H9 (cell line): Measurements from ENCODE around the gene TMEM252. TPM values are rescaled to one million over a fixed set of nuclear protein-coding genes. Genes with fewer than 3 reads are reported as not detected.

ENCODE experiments used
- DNase-seq: peaks from one replicate; pipeline ENCODE4 v3.0.0-alpha.2; 2017
- H2AFZ ChIP-seq: one replicate; pipeline ENCODE4 v1.6.1; 2013; ENCODE audit warnings: mild to moderate bottlenecking, low read length, control low read depth, moderate library complexity
- H2AK5ac ChIP-seq: 2 replicates; pipeline ENCODE4 v1.6.1; 2013; ENCODE audit warnings: low read length, control low read depth, mixed read lengths; ENCODE audit not compliant: insufficient read length
- H2BK120ac ChIP-seq: one replicate; pipeline ENCODE4 v1.6.1; 2013; ENCODE audit warnings: low read depth, mild to moderate bottlenecking, low read length, control low read depth, inconsistent platforms; ENCODE audit not compliant: poor library complexity, severe bottlenecking
- H2BK12ac ChIP-seq: 2 replicates; pipeline ENCODE4 v1.6.1; 2013; ENCODE audit warnings: low read length, control low read depth, mixed read lengths, low read depth; ENCODE audit not compliant: insufficient read length
- H2BK15ac ChIP-seq: 2 replicates; pipeline ENCODE4 v1.6.1; 2013; ENCODE audit warnings: low read depth, low read length, control low read depth
- H2BK20ac ChIP-seq: one replicate; pipeline ENCODE4 v1.6.1; 2013; ENCODE audit warnings: low read depth, mild to moderate bottlenecking, low read length, control low read depth, inconsistent platforms; ENCODE audit not compliant: poor library complexity, severe bottlenecking
- H2BK5ac ChIP-seq: 2 replicates; pipeline ENCODE4 v1.6.1; 2013; ENCODE audit warnings: low read length, control low read depth, mixed read lengths; ENCODE audit not compliant: insufficient read length
- H3K14ac ChIP-seq: 2 replicates; pipeline ENCODE4 v1.6.1; 2013; ENCODE audit warnings: low read length, control low read depth; ENCODE audit not compliant: insufficient read depth
- H3K18ac ChIP-seq: 2 replicates; pipeline ENCODE4 v1.6.1; 2013; ENCODE audit warnings: low read depth, mild to moderate bottlenecking, mixed read lengths, low read length, control low read depth; ENCODE audit not compliant: insufficient read length
- H3K23ac ChIP-seq: 2 replicates; pipeline ENCODE4 v1.6.1; 2013; ENCODE audit warnings: low read length, control low read depth, mixed read lengths, low read depth; ENCODE audit not compliant: insufficient read length
- H3K23me2 ChIP-seq: 2 replicates; pipeline ENCODE4 v1.6.1; 2013; ENCODE audit warnings: low read depth, mild to moderate bottlenecking, mixed read lengths, low read length, control low read depth; ENCODE audit not compliant: insufficient read length, poor library complexity, severe bottlenecking
- H3K27ac ChIP-seq: 2 replicates; pipeline ENCODE4 v1.5.1; 2013; ENCODE audit warnings: low read length, control low read depth, mixed read lengths, low read depth; ENCODE audit not compliant: insufficient read length
- H3K27me3 ChIP-seq: 2 replicates; pipeline ENCODE4 v1.6.1; 2013; ENCODE audit warnings: low read length, control low read depth, inconsistent platforms; ENCODE audit not compliant: insufficient read depth
- H3K4ac ChIP-seq: 2 replicates; pipeline ENCODE4 v1.6.1; 2013; ENCODE audit warnings: low read depth, mild to moderate bottlenecking, control low read depth, inconsistent platforms, low read length, moderate library complexity
- H3K4me1 ChIP-seq: 2 replicates; pipeline ENCODE4 v1.6.1; 2013; ENCODE audit warnings: low read length, control low read depth, inconsistent platforms; ENCODE audit not compliant: insufficient read depth
- H3K4me2 ChIP-seq: 2 replicates; pipeline ENCODE4 v1.6.1; 2013; ENCODE audit warnings: low read length, control low read depth, mixed read lengths; ENCODE audit not compliant: insufficient read length, insufficient read depth
- H3K56ac ChIP-seq: 2 replicates; pipeline ENCODE4 v1.6.1; 2013; ENCODE audit warnings: low read depth, mild to moderate bottlenecking, mixed read lengths, low read length, control low read depth; ENCODE audit not compliant: insufficient read length
- H3K79me1 ChIP-seq: 2 replicates; pipeline ENCODE4 v1.6.1; 2013; ENCODE audit warnings: low read depth, mild to moderate bottlenecking, moderate library complexity, low read length, control low read depth, inconsistent platforms; ENCODE audit not compliant: insufficient read depth, poor library complexity, severe bottlenecking
- H3K79me2 ChIP-seq: 2 replicates; pipeline ENCODE4 v1.6.1; 2013; ENCODE audit warnings: low read length, control low read depth, inconsistent platforms; ENCODE audit not compliant: insufficient read depth
- H3K9ac ChIP-seq: 2 replicates; pipeline ENCODE4 v1.6.1; 2013; ENCODE audit warnings: low read length, control low read depth, mixed read lengths; ENCODE audit not compliant: insufficient read length; ENCODE audit errors: extremely low read depth
- H3K9me3 ChIP-seq: one replicate; pipeline ENCODE4 v1.6.1; 2013; ENCODE audit warnings: low read depth, low read length, inconsistent platforms; ENCODE audit not compliant: control insufficient read depth
- H3T11ph ChIP-seq: one replicate; pipeline ENCODE4 v1.6.1; 2013; ENCODE audit warnings: mild to moderate bottlenecking, low read length, control low read depth, inconsistent platforms
- H4K20me1 ChIP-seq: one replicate; pipeline ENCODE4 v1.6.1; 2013; ENCODE audit not compliant: control insufficient read depth, insufficient read length, insufficient read depth
- H4K5ac ChIP-seq: 2 replicates; pipeline ENCODE4 v1.6.1; 2013; ENCODE audit warnings: low read depth, mild to moderate bottlenecking, mixed read lengths, low read length, control low read depth; ENCODE audit not compliant: insufficient read length
- H4K8ac ChIP-seq: replicated peaks from 2 replicates; pipeline ENCODE4 v1.6.1; 2013; ENCODE audit warnings: low read length, control low read depth, mixed read lengths, low read depth; ENCODE audit not compliant: insufficient read length
- H4K91ac ChIP-seq: 2 replicates; pipeline ENCODE4 v1.6.1; 2013; ENCODE audit warnings: low read depth, mild to moderate bottlenecking, moderate library complexity, mixed read lengths, low read length, control low read depth; ENCODE audit not compliant: insufficient read length
- H3K27ac Mint-ChIP-seq, 3 experiments: 2 replicates in 2 of 3; 3 replicates in 1 of 3; pipeline ENCODE4 v1.8.0; 2020 to 2021; ENCODE audit warnings: mixed read lengths in 3 of 3, mild to moderate bottlenecking in 1 of 3, moderate library complexity in 1 of 3
- H3K27me3 Mint-ChIP-seq: 2 replicates; pipeline ENCODE4 v1.8.0; 2021; ENCODE audit warnings: low read depth, mild to moderate bottlenecking, moderate library complexity, mixed read lengths
- H3K36me3 Mint-ChIP-seq, 3 experiments: 2 replicates in 2 of 3; 3 replicates in 1 of 3; pipeline ENCODE4 v1.8.0; 2020 to 2021; ENCODE audit warnings: low read depth in 3 of 3, mixed read lengths in 3 of 3; ENCODE audit not compliant: insufficient read depth in 1 of 3
- H3K4me1 Mint-ChIP-seq, 2 experiments: 2 replicates each; pipeline ENCODE4 v1.8.0; 2020; ENCODE audit warnings: mixed read lengths in 2 of 2
- H3K4me3 Mint-ChIP-seq, 2 experiments: 2 replicates in 1 of 2; 3 replicates in 1 of 2; pipeline ENCODE4 v1.8.0; 2020 to 2021; ENCODE audit warnings: mild to moderate bottlenecking in 2 of 2, mixed read lengths in 2 of 2, moderate library complexity in 1 of 2
- H3K9me3 Mint-ChIP-seq, 2 experiments: 2 replicates in 1 of 2; 3 replicates in 1 of 2; pipeline ENCODE4 v1.8.0; 2020; ENCODE audit warnings: mild to moderate bottlenecking in 2 of 2, mixed read lengths in 2 of 2, moderate library complexity in 1 of 2
- CTCF ChIP-seq: fragments of 200-600 bp; sonication (generic); conservative IDR thresholded peaks from 3 replicates; pipeline ENCODE4 v1.8.0; 2021; ENCODE audit warnings: antibody characterized with exemption, mild to moderate bottlenecking
- WGBS: extraction: QIAGEN DNeasy Blood & Tissue Kit; methylation state at CpG from one replicate; pipeline ENCODE4 v1.1.7; 2013; ENCODE audit warnings: missing lambda C conversion rate, low lambda C conversion rate, mixed read lengths; ENCODE audit not compliant: insufficient read length; ENCODE audit errors: extremely low coverage; 5-methylcytosine and 5-hydroxymethylcytosine counted together
- total RNA-seq: library from RNA; stranded (reverse); gene quantifications from 2 replicates; pipeline ENCODE4 v1.2.1, GENCODE V29; 2021

Gene TMEM252
- total RNA-seq, 1 experiment from 2014 or later: not detected

GRCh38 chr9:68537616-68537880, 3.1 kb downstream of the TMEM252 start:
- Histone ChIP-seq H3K56ac (no peak overlapping the region), H2BK15ac (no peak overlapping the region), H3K23ac (no peak overlapping the region), H3K18ac (no peak overlapping the region), H3K4me2 (no peak overlapping the region), H3K9me3 (no peaks in the 10 kb centered on the region), H4K8ac (no peak overlapping the region), H3K14ac (no peak overlapping the region), H2AK5ac (no peak overlapping the region), H3K4ac (no peak overlapping the region), H4K5ac (no peak overlapping the region), H3K4me1 (no peaks in the 10 kb centered on the region), H2BK120ac (no peak overlapping the region), H2BK12ac (no peak overlapping the region), H2BK5ac (no peak overlapping the region), H3T11ph (no peak overlapping the region), H4K20me1 (no peaks in the 10 kb centered on the region), H3K23me2 (no peaks in the 10 kb centered on the region), H3K79me1 (no peaks in the 10 kb centered on the region), H3K27ac (no peak overlapping the region), H4K91ac (no peak overlapping the region), H3K9ac (no peak overlapping the region), H3K27me3 (peaks cover 2% of the 10 kb centered on the region; the same call in 1 of the 2 replicates), H2AFZ (no peak overlapping the region), H2BK20ac (no peak overlapping the region), H3K79me2 (no peaks in the 10 kb centered on the region)
- Mint-ChIP-seq H3K27me3 (peaks cover 97% of the 10 kb centered on the region), H3K4me3 (no peak overlapping the region), H3K36me3 (no peaks in the 10 kb centered on the region), H3K9me3 (no peaks in the 10 kb centered on the region; a peak in 1 of 5 replicates), H3K27ac (no peak overlapping the region), H3K4me1 (no peaks in the 10 kb centered on the region)
- no CpG with 5 or more reads among the region's 1 CpG for WGBS
- no peak for DNase-seq
- no peak for TF ChIP-seq CTCF
